ENCODE data around the gene ZNF273.
A peak's percentile ranks its signal among the peaks of the same experiment; 100 is the strongest.

ZNF273 gene

GRCh38 chr7:64876792-64877713 is 26.0 kb upstream of the ZNF273 start:
- no peak for DNase-seq (ENCODE audit: low read depth)

GRCh38 chr7:64877714-64878610 is 25.1 kb upstream of the ZNF273 start:
- no peak for DNase-seq (ENCODE audit: low read depth)

GRCh38 chr7:64878684-64879083 is 24.4 kb upstream of the ZNF273 start:
- DNase-seq (ENCODE audit: low read depth): peak; percentile 1

DNA sequence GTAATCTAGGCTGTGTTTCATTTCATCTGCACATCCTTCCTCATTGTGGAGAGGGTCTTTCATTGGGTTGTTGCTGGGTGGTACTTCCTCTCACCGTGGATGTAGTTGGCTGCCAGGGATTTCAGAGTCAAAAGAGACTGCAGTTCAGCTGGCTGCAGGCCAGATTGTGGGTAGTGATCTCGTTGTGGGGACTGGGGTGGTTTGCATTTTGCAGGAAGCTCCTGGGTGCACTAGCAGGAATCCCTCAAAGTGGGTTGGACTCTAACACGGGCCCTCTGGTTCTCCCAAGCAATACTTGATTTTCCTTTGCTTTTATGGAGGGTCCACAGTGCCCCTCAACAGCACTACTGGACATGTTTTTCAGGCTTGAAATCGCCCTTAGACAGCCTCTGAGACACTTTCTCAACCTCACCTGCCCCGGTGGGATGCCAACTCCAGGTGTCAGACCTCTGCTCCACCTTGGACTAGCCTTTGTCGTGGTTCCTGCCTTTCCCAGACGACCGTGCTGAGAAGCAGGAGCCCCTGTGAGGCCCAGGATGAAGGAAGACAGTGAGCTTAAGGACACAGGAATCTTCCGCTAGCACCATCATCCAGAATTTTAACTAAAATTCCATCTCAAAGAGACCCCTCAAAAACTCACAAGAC is 23.9 kb upstream of the ZNF273 start:
- DNase-seq (ENCODE audit: low read depth): no peak

DNA sequence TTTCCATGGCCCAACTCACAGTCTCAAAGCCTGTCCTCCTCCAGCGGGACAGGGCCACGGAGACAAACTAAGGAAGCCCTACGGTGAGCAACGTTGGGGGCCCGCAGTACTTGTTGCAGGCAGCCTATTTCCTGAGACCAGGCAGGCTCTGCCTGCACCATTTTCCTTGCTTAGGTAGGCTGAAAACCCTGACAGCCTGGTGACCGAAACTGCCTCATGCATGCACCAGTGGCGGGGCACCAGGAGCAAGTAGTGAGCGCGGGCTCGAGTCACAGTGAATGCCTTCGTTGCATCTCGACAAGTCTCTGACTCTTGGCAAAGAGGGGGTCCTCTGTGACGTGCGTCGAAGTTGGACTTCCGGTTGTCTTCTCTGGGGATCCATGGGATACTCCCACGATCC is 23.3 kb upstream of the ZNF273 start:
- no peak for DNase-seq (ENCODE audit: low read depth)

DNA sequence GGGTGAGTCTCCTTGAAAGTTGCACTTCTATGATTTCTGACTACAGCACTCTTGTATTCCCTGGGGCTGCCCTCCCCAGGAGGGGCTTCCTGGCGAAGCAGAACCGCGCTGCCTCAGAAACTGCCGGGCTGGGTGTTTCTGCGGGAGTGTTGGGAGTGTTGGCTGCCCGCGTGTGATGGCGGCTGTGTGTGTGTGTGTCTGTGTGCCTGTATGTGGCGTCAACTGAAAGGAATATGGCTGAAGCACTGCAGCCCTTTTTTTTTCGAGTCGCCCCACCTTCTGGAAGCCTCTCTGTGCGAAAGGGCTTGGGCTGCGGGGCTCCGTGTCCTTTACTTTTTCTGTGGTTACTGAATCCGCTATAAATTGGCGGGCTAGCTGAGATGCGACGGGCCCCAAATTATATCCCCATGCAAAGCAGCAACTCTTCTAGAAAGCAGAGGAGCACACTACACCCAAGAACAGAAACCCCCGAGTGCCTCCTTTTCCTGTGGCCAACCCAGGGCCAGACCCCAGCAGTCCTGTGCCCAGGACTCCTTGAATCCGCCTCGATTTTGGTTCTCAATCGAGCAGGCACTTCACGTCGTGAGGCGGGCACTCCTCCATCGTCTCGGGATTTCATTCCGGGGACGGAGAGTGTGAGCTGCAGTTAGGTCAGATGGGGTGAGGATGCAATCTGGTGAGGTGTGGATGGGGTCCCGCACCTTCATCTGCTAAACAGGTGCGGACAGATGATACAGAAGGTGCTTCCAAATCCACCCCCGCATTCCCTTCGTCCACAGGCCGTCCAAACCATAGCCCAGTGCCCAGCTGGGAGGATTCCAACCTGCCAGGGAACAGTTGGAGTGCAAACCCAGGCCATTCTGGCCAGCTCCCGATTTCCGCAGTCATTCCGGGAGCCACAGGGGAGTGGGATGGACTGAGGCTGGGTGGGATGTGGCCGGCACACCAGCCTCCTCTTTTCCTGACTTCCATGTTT is 22.5 kb upstream of the ZNF273 start:
- DNase-seq (ENCODE audit: low read depth): no peak

DNA sequence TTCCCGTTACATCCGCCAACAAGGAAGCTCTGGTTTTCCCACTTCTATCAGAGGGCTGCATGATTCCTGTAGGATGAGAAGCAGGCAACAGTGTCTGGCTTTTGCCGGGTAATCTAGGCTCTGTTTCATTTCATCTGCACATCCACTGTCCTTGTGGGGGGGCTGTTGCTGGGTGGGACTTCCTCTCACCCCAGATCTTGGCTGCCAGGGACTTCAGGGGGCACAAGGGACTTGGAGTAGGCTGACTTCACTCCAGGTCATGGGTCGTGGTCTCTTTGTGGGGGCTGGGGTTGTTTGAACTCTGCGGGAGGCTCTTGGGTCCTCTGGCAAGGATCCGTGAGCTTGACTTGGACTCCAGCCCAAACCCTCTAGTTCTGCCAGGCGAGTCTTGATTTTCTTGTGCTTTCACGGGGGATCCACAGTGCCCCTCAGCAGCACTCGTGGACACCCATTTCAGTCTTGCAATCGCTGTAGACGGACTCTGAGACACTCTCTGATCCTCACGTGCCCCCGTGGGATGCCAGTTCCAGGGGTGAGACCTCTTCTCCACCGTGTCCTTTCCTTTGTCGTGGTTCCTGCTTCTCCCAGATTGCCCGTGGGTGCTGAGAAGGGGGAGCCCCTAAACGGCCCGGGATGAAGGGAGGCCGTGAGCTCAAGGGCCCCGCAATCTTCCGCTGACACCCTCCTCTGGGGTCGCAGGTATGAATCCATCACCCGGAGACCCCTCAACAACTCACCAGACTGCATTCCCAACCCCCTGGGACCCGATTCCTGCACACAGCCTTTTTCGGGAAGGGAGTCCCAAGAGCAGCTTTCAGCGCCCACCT is 21.4 kb upstream of the ZNF273 start:
- no peak for DNase-seq (ENCODE audit: low read depth)

GRCh38 chr7:64882341-64883112 is 20.5 kb upstream of the ZNF273 start:
- no peak for DNase-seq (ENCODE audit: low read depth)

DNA sequence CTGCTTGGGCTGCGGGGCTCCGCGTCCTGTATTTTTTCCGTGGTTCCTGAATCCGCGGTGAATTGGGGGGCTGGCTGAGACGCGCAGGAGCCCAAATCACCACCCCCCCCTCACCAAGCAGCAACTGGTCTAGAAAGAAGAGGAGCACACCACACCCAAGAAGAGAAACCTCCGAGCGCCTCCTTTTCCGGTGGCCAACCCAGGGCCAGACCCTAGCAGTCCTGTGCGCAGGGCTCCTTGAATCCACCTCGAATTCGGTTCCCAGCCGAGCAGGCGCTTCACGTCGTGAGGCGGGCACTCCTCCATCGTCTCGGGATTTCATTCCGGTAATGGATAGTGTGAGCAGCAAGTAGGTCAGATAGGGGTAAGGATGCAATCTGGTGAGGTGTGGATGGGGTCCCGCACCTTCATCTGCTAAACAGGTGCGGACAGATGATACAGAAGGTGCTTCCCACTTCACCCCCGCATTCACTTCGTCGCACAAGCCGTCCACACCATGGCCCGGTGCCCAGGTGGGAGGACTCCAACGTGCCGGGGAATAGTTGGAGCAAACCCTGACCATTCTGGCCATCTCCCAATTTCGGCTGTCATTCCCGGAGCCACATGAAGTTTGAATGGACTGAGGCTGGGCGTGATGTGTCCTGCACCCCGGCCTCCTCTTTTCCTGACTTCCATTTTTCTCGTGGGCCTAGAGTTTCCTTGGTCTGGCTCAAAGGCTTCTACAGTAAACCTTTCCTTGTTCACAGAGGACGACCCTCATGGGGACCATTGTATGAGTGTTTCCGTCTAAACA is 19.8 kb upstream of the ZNF273 start:
- DNase-seq (ENCODE audit: low read depth): no peak

GRCh38 chr7:64884085-64884912 is 18.8 kb upstream of the ZNF273 start:
- DNase-seq (ENCODE audit: low read depth): no peak

DNA sequence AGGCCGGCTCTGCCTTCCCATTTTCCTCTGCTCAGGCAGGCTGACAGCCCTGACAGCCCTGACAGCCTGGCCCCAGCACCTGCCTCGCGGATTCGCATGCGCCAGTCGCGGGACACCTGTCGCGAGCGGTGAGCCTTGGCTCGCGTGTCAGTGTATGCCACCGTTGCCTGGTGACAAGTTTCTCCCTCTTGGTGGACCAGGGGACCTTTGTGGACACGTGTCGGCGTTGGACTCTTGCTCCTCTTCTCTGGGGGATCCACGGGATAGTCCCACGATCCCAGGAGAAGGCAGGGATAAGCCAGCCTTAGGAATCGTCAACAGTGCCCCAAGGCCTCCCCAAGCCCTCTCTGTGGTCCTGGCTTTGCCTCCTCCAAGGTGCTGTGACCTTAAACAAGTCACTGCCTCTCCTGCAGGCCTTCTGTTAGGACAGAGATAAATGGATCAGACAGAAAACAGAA is 18.1 kb upstream of the ZNF273 start:
- no peak for DNase-seq (ENCODE audit: low read depth)

DNA sequence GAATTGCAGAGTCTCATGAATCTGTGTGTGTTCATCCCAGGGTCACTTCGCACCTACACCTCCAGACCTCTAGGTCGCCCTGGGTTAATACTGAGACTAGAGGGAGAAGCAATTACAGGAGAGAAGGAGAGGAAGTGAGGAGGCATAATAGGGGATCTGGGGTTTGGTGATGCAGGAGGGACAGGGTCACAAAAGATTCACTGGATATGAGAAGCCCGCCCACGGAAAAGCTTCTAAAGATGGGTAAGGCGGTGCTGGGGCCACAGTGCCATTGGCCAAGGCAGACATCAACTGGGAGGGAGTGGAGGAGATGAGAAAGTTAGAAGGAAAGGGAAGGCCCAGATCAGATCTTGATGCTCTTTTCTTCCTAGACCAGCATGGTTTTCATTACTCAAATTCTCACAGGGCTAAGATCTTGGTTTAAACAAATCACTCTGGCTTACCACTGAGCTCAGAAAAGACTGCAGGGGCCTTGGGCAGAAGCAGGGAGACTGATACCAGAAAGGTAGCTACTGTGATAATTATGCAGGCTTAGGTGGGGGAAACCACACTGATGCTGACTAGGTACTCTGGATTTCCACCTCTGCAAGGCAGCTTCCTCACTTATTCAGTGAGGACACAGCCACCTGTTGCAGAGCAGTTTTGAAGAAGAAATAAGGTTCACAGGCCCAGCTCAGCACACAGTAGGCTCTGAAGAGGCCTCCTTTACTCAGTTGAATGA is 17.4 kb upstream of the ZNF273 start:
- no peak for DNase-seq (ENCODE audit: low read depth)

DNA sequence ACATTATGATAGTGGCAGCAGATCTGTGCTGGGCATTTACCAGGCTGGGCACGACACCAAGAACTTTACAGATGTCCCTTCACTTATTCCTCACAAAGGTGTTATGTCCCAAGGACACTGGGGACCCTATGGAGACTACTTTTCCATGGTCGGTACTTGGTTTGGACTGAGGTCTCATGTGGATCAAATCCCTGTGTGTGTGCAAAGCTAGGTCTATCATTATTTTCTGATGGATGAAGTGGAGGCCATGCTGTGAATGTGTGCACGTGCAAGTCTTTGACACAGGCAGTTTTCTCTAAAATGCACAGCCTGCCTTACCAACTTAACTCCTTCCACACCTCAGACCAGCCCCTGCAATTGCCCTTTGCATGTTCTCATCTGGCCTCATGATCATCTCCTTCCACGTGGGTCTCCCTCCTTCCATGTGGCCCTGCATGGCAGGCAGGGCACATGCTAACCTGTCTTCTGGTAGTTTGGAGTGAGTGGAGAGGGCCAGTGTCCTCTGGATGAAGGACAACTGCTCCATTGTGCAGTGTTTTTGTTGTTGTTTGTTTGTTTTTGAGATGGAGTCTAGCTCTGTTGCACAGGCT is 16.0 kb upstream of the ZNF273 start:
- no peak for DNase-seq (ENCODE audit: low read depth)

DNA sequence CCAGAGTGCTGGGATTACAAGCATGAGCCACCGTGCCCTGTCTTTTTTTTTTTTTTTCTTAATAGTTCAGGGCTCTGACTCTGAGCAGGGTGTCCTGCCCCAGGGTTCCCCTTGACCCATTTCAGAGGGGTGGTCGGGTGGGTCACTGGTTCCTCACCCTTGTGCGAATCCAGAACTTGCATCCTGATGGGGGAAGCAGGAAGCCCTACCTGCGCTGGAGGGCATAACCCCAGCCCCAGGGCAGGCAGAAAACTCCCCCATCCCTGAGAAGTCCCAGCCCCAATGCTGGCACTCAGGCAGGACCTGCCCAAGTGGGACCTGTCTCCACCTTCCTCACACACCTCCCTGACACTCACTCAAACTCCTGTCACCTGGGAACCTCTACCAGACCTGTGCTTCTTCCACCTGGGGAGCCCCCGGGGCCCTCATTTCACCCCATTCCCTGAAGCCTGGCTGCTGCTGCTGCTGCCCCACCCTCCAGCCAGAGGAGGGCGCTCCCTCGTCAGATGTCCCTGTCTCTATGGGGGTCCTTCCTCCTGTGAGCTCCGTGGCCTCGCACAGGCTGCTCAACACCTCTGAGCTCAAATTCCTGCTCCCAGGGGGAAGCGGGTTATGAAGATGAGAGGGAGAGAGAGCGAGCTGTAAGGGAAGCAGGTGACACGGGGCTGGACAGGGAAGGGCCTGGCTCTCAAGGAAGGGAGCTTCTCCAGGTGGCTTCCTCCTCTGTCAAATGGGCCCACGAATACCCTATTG is 15.1 kb upstream of the ZNF273 start:
- no peak for DNase-seq (ENCODE audit: low read depth)

GRCh38 chr7:64888561-64888900 is 14.5 kb upstream of the ZNF273 start:
- no peak for DNase-seq (ENCODE audit: low read depth)
